Liver (tissue), 3 donors: ENCODE results near the gene ARPP21.
A peak's percentile ranks its signal among the peaks of the same experiment; 100 is the strongest.

ENCODE experiments used
- EGR1 ChIP-seq, 2 donors: IDR thresholded peaks; 2 replicates each; pipeline ENCODE4 v1.6.1; 2016 to 2018; ENCODE audit warnings: antibody characterized with exemption in 2 of 2, low read depth in 2 of 2
- HNF4G ChIP-seq: IDR thresholded peaks from 2 replicates; pipeline ENCODE4 v1.6.1; 2016; ENCODE audit warnings: antibody characterized with exemption
- JUND ChIP-seq, 2 donors: IDR thresholded peaks; 2 replicates each; pipeline ENCODE4 v1.6.1; 2016; ENCODE audit warnings: antibody characterized with exemption in 2 of 2
- RAD21 ChIP-seq, 2 donors: IDR thresholded peaks; 2 replicates each; pipeline ENCODE4 v1.6.1; 2016; ENCODE audit warnings: antibody characterized with exemption in 2 of 2, mild to moderate bottlenecking in 2 of 2
- RXRA ChIP-seq, 2 donors: IDR thresholded peaks; 2 replicates each; pipeline ENCODE4 v1.6.1; 2017 to 2018; ENCODE audit warnings: antibody characterized with exemption in 2 of 2, mild to moderate bottlenecking in 1 of 2
- SP1 ChIP-seq: IDR thresholded peaks from 2 replicates; pipeline ENCODE4 v1.6.1; 2018; ENCODE audit warnings: antibody characterized with exemption, mild to moderate bottlenecking
- TAF1 ChIP-seq: conservative IDR thresholded peaks from 2 replicates; pipeline ENCODE4 v1.6.1; 2016; ENCODE audit warnings: antibody characterized with exemption, mild to moderate bottlenecking
- YY1 ChIP-seq: IDR thresholded peaks from 2 replicates; pipeline ENCODE4 v1.6.1; 2016; ENCODE audit warnings: antibody characterized with exemption, mild to moderate bottlenecking
- TF ChIP-seq, protein P1 (sequence below): IDR thresholded peaks from 2 replicates; pipeline ENCODE4 v1.6.1; 2016; ENCODE audit warnings: antibody characterized with exemption, mild to moderate bottlenecking
- TF ChIP-seq, protein P2 (sequence below): IDR thresholded peaks from 2 replicates; pipeline ENCODE4 v1.6.1; 2016; ENCODE audit warnings: antibody characterized with exemption
- TF ChIP-seq, protein P3 (sequence below): fragments of 150-350 bp; IDR thresholded peaks from 2 replicates; pipeline ENCODE4 v1.5.1; 2017; ENCODE audit warnings: improper control_type of control experiment, low read depth, low read length; ENCODE audit not compliant: missing input control
- TF ChIP-seq, protein P4 (sequence below): IDR thresholded peaks from 2 replicates; pipeline ENCODE4 v1.6.1; 2016; ENCODE audit warnings: antibody characterized with exemption
- TF ChIP-seq, protein P5 (sequence below): IDR thresholded peaks from 2 replicates; pipeline ENCODE4 v1.6.1; 2016; ENCODE audit warnings: antibody characterized with exemption
- donor health status: healthy.
- donor health status: healthy.

DNA sequence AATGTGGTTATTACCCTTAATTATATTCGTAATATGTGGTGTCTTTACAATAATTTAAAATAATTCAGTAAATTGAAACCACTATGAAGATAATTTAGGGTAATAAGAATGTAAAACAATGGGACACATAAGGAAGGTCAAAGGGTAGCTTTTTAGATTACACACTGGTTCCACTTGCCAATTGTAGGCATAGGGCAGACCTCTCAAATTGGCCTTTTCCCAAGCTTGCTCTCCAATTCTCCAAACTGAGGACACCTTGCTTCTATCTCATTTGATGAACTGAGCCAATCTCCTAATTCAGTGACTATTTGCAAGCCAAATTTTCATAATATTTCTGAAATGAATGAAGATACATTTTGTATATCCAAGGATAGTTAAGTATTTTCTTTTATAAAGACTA, 151.4 kb downstream of the ARPP21 start:
- TF ChIP-seq, protein P1, sequence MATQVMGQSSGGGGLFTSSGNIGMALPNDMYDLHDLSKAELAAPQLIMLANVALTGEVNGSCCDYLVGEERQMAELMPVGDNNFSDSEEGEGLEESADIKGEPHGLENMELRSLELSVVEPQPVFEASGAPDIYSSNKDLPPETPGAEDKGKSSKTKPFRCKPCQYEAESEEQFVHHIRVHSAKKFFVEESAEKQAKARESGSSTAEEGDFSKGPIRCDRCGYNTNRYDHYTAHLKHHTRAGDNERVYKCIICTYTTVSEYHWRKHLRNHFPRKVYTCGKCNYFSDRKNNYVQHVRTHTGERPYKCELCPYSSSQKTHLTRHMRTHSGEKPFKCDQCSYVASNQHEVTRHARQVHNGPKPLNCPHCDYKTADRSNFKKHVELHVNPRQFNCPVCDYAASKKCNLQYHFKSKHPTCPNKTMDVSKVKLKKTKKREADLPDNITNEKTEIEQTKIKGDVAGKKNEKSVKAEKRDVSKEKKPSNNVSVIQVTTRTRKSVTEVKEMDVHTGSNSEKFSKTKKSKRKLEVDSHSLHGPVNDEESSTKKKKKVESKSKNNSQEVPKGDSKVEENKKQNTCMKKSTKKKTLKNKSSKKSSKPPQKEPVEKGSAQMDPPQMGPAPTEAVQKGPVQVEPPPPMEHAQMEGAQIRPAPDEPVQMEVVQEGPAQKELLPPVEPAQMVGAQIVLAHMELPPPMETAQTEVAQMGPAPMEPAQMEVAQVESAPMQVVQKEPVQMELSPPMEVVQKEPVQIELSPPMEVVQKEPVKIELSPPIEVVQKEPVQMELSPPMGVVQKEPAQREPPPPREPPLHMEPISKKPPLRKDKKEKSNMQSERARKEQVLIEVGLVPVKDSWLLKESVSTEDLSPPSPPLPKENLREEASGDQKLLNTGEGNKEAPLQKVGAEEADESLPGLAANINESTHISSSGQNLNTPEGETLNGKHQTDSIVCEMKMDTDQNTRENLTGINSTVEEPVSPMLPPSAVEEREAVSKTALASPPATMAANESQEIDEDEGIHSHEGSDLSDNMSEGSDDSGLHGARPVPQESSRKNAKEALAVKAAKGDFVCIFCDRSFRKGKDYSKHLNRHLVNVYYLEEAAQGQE: no peak
- TF ChIP-seq, protein P2, sequence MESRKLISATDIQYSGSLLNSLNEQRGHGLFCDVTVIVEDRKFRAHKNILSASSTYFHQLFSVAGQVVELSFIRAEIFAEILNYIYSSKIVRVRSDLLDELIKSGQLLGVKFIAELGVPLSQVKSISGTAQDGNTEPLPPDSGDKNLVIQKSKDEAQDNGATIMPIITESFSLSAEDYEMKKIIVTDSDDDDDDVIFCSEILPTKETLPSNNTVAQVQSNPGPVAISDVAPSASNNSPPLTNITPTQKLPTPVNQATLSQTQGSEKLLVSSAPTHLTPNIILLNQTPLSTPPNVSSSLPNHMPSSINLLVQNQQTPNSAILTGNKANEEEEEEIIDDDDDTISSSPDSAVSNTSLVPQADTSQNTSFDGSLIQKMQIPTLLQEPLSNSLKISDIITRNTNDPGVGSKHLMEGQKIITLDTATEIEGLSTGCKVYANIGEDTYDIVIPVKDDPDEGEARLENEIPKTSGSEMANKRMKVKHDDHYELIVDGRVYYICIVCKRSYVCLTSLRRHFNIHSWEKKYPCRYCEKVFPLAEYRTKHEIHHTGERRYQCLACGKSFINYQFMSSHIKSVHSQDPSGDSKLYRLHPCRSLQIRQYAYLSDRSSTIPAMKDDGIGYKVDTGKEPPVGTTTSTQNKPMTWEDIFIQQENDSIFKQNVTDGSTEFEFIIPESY: no peak
- TF ChIP-seq, protein P3, sequence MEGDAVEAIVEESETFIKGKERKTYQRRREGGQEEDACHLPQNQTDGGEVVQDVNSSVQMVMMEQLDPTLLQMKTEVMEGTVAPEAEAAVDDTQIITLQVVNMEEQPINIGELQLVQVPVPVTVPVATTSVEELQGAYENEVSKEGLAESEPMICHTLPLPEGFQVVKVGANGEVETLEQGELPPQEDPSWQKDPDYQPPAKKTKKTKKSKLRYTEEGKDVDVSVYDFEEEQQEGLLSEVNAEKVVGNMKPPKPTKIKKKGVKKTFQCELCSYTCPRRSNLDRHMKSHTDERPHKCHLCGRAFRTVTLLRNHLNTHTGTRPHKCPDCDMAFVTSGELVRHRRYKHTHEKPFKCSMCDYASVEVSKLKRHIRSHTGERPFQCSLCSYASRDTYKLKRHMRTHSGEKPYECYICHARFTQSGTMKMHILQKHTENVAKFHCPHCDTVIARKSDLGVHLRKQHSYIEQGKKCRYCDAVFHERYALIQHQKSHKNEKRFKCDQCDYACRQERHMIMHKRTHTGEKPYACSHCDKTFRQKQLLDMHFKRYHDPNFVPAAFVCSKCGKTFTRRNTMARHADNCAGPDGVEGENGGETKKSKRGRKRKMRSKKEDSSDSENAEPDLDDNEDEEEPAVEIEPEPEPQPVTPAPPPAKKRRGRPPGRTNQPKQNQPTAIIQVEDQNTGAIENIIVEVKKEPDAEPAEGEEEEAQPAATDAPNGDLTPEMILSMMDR: no peak
- TF ChIP-seq TAF1: no peak
- no peak for TF ChIP-seq EGR1 (IDR thresholded peaks at IDR 0.05; ENCODE audit: low read depth in 2 of 2)
- no peak for TF ChIP-seq SP1
- no peak for TF ChIP-seq YY1
- TF ChIP-seq, protein P4, sequence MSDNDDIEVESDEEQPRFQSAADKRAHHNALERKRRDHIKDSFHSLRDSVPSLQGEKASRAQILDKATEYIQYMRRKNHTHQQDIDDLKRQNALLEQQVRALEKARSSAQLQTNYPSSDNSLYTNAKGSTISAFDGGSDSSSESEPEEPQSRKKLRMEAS: no peak
- TF ChIP-seq HNF4G: no peak
- no peak for TF ChIP-seq JUND (IDR thresholded peaks at IDR 0.05)
- peak in 1 of 2 donors; percentile 27 for TF ChIP-seq RXRA (IDR thresholded peaks at IDR 0.05)
- no peak for TF ChIP-seq RAD21 (IDR thresholded peaks at IDR 0.05)
- TF ChIP-seq, protein P5, sequence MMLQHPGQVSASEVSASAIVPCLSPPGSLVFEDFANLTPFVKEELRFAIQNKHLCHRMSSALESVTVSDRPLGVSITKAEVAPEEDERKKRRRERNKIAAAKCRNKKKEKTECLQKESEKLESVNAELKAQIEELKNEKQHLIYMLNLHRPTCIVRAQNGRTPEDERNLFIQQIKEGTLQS: no peak
